Fibroblast of lung (primary cell): Measurements from ENCODE around the gene BCAS3. TPM values are rescaled to one million over a fixed set of nuclear protein-coding genes. Genes with fewer than 3 reads are reported as not detected.

Experiments
- DNase-seq, 2 donors: peaks; one replicate each; pipeline versions ENCODE4 v3.0.0 to v3.0.0-alpha.2; 2010; ENCODE audit warnings: low read depth in 2 of 2
- H2AFZ ChIP-seq: 2 replicates; pipeline ENCODE4 v1.5.1; 2012; ENCODE audit warnings: low read length, control low read depth, inconsistent platforms
- H3K27ac ChIP-seq: 2 replicates; pipeline ENCODE4 v1.5.1; 2011; ENCODE audit warnings: low read length, control low read depth; ENCODE audit not compliant: insufficient read depth
- H3K27me3 ChIP-seq: 2 replicates; pipeline ENCODE4 v1.5.1; 2011; ENCODE audit warnings: mild to moderate bottlenecking, low read length; ENCODE audit not compliant: control insufficient read depth, insufficient read depth
- H3K36me3 ChIP-seq: 2 replicates; pipeline ENCODE4 v1.5.1; 2011; ENCODE audit warnings: low read length; ENCODE audit not compliant: control insufficient read depth, insufficient read depth
- H3K4me1 ChIP-seq: 2 replicates; pipeline ENCODE4 v1.5.1; 2011; ENCODE audit warnings: low read length; ENCODE audit not compliant: control insufficient read depth, insufficient read depth; ENCODE audit errors: extremely low read depth
- H3K4me2 ChIP-seq: 2 replicates; pipeline ENCODE4 v1.5.1; 2011; ENCODE audit warnings: low read length, control low read depth; ENCODE audit not compliant: insufficient read depth; ENCODE audit errors: extremely low read depth
- H3K4me3 ChIP-seq, 4 experiments: fragments of 200-600 bp in 1 of 4; sonication (generic) in 1 of 4; replicated peaks in 1 of 4; 2 replicates each; pipeline ENCODE4 v1.5.1; 2011 to 2016; ENCODE audit warnings: low read length in 4 of 4, low read depth in 3 of 4, mild to moderate bottlenecking in 3 of 4, control low read depth in 2 of 4, inconsistent platforms in 1 of 4, mixed read lengths in 1 of 4; ENCODE audit not compliant: insufficient read depth in 1 of 4; ENCODE audit errors: control extremely low read depth in 1 of 4
- H3K79me2 ChIP-seq: 2 replicates; pipeline ENCODE4 v1.5.1; 2012; ENCODE audit warnings: mild to moderate bottlenecking, low read length, inconsistent platforms; ENCODE audit not compliant: control insufficient read depth, insufficient read depth
- H3K9ac ChIP-seq: 2 replicates; pipeline ENCODE4 v1.5.1; 2011; ENCODE audit warnings: mild to moderate bottlenecking, low read length, control low read depth; ENCODE audit not compliant: insufficient read depth
- H3K9me3 ChIP-seq: 2 replicates; pipeline ENCODE4 v1.5.1; 2012; ENCODE audit warnings: low read depth, low read length; ENCODE audit not compliant: control insufficient read depth, insufficient read depth
- H4K20me1 ChIP-seq: 2 replicates; pipeline ENCODE4 v1.5.1; 2011; ENCODE audit warnings: low read length; ENCODE audit not compliant: control insufficient read depth, insufficient read depth; ENCODE audit errors: extremely low read depth
- EZH2 ChIP-seq: IDR thresholded peaks from 2 replicates; pipeline ENCODE4 v1.5.1; 2012; ENCODE audit warnings: low read length, control low read depth, mild to moderate bottlenecking; ENCODE audit errors: missing control alignments
- polyA plus RNA-seq, 2 donors: library from polyadenylated mRNA; depleted of rRNA in 1 of 2; stranded (reverse) in 1 of 2; unstranded in 1 of 2; fragments of >200 nt; gene quantifications; 2 replicates each; pipeline ENCODE4 v1.2.1, GENCODE V29; 2011 to 2012; ENCODE audit warnings: missing spikeins in 1 of 2
- total RNA-seq: library from RNA; depleted of rRNA; stranded (reverse); fragments of >200 nt; gene quantifications from 2 replicates; pipeline ENCODE4 v1.2.1, GENCODE V29; 2014
- TF ChIP-seq, protein P1 (sequence below), 2 donors: IDR thresholded peaks in 1 of 2; conservative IDR thresholded peaks in 1 of 2; 1 replicate in 1 of 2; 2 replicates in 1 of 2; pipeline ENCODE4 v1.5.1; 2011 to 2012; ENCODE audit warnings: low read length in 2 of 2, control low read depth in 1 of 2, inconsistent platforms in 1 of 2, low read depth in 1 of 2, mild to moderate bottlenecking in 1 of 2

Gene BCAS3
- total and polyA plus RNA-seq, 2 donors (not counting 1 experiment from before 2014, with no cell fraction given) = 9.9 to 43.6 TPM

GRCh38 chr17:61360318-61360943, 682.8 kb downstream of the BCAS3 start:
- TF ChIP-seq, protein P1, sequence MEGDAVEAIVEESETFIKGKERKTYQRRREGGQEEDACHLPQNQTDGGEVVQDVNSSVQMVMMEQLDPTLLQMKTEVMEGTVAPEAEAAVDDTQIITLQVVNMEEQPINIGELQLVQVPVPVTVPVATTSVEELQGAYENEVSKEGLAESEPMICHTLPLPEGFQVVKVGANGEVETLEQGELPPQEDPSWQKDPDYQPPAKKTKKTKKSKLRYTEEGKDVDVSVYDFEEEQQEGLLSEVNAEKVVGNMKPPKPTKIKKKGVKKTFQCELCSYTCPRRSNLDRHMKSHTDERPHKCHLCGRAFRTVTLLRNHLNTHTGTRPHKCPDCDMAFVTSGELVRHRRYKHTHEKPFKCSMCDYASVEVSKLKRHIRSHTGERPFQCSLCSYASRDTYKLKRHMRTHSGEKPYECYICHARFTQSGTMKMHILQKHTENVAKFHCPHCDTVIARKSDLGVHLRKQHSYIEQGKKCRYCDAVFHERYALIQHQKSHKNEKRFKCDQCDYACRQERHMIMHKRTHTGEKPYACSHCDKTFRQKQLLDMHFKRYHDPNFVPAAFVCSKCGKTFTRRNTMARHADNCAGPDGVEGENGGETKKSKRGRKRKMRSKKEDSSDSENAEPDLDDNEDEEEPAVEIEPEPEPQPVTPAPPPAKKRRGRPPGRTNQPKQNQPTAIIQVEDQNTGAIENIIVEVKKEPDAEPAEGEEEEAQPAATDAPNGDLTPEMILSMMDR (conservative IDR thresholded peaks at IDR 0.05 in 1 of 2, IDR thresholded peaks at IDR 0.05 in 1 of 2; ENCODE audit: low read depth in 1 of 2, low read length in 2 of 2) = no peak
- TF ChIP-seq EZH2 = no peak
- H3K36me3 ChIP-seq = no peaks in the 10 kb centered on the region
- no peak overlapping the region for H3K4me3 ChIP-seq
- H3K4me1 ChIP-seq = peaks cover 14% of the 10 kb centered on the region
- H4K20me1 ChIP-seq = no peaks in the 10 kb centered on the region
- H3K9ac ChIP-seq = no peak overlapping the region
- H3K79me2 ChIP-seq = no peaks in the 10 kb centered on the region
- H3K9me3 ChIP-seq = no peaks in the 10 kb centered on the region
- no peaks in the 10 kb centered on the region for H3K27me3 ChIP-seq
- DNase-seq = no peak
- H3K4me2 ChIP-seq = no peak overlapping the region
- H3K27ac ChIP-seq = peak overlapping the region; percentile 7
- H2AFZ ChIP-seq = no peak overlapping the region

DNA sequence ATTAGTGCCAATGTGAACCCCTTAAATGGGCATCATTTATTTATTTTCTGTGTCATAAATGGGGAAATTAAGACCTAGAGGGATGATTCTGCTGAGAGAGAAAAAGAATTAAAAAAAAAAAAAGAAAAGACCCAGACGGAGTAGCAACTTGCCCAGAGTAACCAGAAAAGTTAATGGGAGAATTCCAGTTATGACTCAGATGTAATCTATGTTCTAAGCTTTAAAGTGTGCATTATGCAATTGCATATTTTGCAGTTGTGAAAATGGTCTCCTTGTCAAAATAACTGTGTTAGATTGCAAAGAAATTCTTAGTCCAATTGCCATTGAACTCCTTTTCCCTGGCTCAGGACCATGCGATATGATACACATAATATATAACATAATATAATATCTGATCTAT, 683.4 kb downstream of the BCAS3 start:
- Histone ChIP-seq H3K9ac (no peak overlapping the region), H3K4me1 (peaks cover 14% of the 10 kb centered on the region), H3K27me3 (no peaks in the 10 kb centered on the region), H3K4me2 (peak overlapping the region; percentile 59), H3K79me2 (no peaks in the 10 kb centered on the region), H3K9me3 (no peaks in the 10 kb centered on the region), H2AFZ (no peak overlapping the region), H3K27ac (no peak overlapping the region), H4K20me1 (no peaks in the 10 kb centered on the region), H3K4me3 (no peak overlapping the region), H3K36me3 (no peaks in the 10 kb centered on the region)
- no peak for TF ChIP-seq EZH2
- TF ChIP-seq, protein P1 (conservative IDR thresholded peaks at IDR 0.05 in 1 of 2, IDR thresholded peaks at IDR 0.05 in 1 of 2; ENCODE audit: low read depth in 1 of 2, low read length in 2 of 2) = no peak
- peak; percentile 82 to 92 for DNase-seq

DNA sequence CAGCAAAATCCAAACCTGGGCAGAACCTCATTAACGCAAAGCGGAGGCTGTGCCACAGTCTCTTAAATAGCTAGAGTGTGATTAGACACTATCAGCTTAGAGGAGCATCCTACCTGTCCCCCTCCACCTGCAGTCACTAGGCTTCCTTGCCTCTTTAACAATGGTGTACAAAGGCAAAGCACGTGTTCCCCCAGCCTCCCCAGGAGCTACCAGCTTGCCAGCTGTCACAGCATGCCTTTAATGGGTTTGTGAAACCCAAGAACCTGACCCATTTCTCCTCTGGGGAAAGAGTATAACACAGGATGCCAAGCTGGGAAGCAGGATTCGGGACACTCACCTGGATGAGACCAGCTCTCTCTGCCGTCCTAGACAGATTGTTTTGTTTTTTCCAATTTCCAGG, 684.7 kb downstream of the BCAS3 start:
- no peak for TF ChIP-seq EZH2
- TF ChIP-seq, protein P1 (conservative IDR thresholded peaks at IDR 0.05 in 1 of 2, IDR thresholded peaks at IDR 0.05 in 1 of 2; ENCODE audit: low read depth in 1 of 2, low read length in 2 of 2) = no peak
- Histone ChIP-seq H3K4me2 (no peak overlapping the region), H3K4me3 (no peak overlapping the region), H3K79me2 (no peaks in the 10 kb centered on the region), H3K4me1 (peaks cover 7% of the 10 kb centered on the region), H3K27ac (no peak overlapping the region), H3K36me3 (no peaks in the 10 kb centered on the region), H3K27me3 (no peaks in the 10 kb centered on the region), H3K9me3 (no peaks in the 10 kb centered on the region), H4K20me1 (no peaks in the 10 kb centered on the region), H3K9ac (no peak overlapping the region), H2AFZ (no peak overlapping the region)
- no peak for DNase-seq
